Esophagus muscularis mucosa (tissue), 3 donors: Measurements from ENCODE around the gene PIP4K2A.

Experiments
- POLR2A ChIP-seq: fragments of 450-650 bp; IDR thresholded peaks from one replicate; pipeline ENCODE4 v1.6.1; 2017; ENCODE audit warnings: antibody characterized with exemption, moderate library complexity, mild to moderate bottlenecking, low read depth
- TF ChIP-seq, protein P1 (sequence below), 3 experiments: fragments of 200-600 bp in 2 of 3; fragments of 450-650 bp in 1 of 3; sonication (generic) in 2 of 3; IDR thresholded peaks; one replicate each; pipeline ENCODE4 v1.5.1; 2017 to 2019; ENCODE audit warnings: antibody characterized with exemption in 3 of 3, mild to moderate bottlenecking in 2 of 3, moderate library complexity in 1 of 3

DNA sequence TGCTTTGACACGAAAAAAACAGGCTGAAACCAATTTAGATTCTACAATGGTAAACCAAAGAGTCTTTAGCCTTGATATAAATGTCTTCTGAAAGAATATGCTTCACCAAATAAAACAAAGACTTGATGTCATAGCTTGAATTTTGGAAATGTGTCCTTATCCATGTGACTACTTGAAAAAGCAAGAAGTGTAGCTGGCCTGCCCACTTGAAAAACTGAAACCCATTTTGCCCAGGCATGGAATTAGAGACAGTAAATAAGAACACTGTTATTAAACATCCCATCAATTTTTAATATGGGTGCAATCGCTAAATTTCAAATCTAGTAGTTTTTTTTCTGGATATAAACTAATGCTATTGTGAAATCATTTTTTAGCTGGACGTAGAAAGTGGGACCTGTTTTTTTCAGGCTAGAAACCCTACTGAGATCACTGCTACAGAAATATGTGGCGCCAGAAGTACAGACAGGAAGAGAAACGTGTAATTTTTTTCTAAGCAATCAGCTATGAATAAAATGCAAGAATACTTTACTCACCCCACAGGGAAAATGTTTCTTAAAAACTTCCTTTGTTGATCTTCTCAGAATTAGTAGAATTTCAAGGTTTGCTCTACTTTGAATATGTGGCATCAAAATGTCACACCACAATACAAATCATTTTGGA, 56.7 kb downstream of the PIP4K2A start:
- no peak for TF ChIP-seq POLR2A
- TF ChIP-seq, protein P1, sequence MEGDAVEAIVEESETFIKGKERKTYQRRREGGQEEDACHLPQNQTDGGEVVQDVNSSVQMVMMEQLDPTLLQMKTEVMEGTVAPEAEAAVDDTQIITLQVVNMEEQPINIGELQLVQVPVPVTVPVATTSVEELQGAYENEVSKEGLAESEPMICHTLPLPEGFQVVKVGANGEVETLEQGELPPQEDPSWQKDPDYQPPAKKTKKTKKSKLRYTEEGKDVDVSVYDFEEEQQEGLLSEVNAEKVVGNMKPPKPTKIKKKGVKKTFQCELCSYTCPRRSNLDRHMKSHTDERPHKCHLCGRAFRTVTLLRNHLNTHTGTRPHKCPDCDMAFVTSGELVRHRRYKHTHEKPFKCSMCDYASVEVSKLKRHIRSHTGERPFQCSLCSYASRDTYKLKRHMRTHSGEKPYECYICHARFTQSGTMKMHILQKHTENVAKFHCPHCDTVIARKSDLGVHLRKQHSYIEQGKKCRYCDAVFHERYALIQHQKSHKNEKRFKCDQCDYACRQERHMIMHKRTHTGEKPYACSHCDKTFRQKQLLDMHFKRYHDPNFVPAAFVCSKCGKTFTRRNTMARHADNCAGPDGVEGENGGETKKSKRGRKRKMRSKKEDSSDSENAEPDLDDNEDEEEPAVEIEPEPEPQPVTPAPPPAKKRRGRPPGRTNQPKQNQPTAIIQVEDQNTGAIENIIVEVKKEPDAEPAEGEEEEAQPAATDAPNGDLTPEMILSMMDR (IDR thresholded peaks at IDR 0.05), result no peak
